ENCODE results near the gene MRM2. TPM values are rescaled to one million over a fixed set of nuclear protein-coding genes. Genes with fewer than 3 reads are reported as not detected.

The MRM2 gene
- polyA plus RNA-seq, 1 donor from 2014 or later = 21.4 TPM

- no peak for TF ChIP-seq REST (IDR thresholded peaks at IDR 0.05; ENCODE audit: borderline replicate concordance)
Observed at GRCh38 chr7:2230226-2230625, 11.8 kb downstream of the MRM2 start (continued).

GRCh38 chr7:2229467-2229866 is 12.5 kb downstream of the MRM2 start:
- no peak overlapping the region for H3K4me3 ChIP-seq (ENCODE audit: low read length)
- TF ChIP-seq TAF1 (IDR thresholded peaks at IDR 0.05; ENCODE audit: low read depth) (no peak), POLR2AphosphoS5 (IDR thresholded peaks at IDR 0.05) (no peak), SMC3 (conservative IDR thresholded peaks at IDR 0.05; ENCODE audit: poor library complexity) (no peak), CTCF (IDR thresholded peaks at IDR 0.05; ENCODE audit: poor library complexity, severe bottlenecking) (no peak), EZH2 (IDR thresholded peaks at IDR 0.05; ENCODE audit: borderline replicate concordance, insufficient read depth, low read length, poor library complexity, severe bottlenecking) (no peak), RAD21 (conservative IDR thresholded peaks at IDR 0.05) (no peak), EP300 (conservative IDR thresholded peaks at IDR 0.05; ENCODE audit: poor library complexity, severe bottlenecking) (no peak), MXI1 (conservative IDR thresholded peaks at IDR 0.05; ENCODE audit: poor library complexity, severe bottlenecking) (no peak), REST (IDR thresholded peaks at IDR 0.05; ENCODE audit: borderline replicate concordance) (no peak)
- no peak overlapping the region for H3K27ac ChIP-seq (ENCODE audit: low read length)
- no peaks in the 10 kb centered on the region for H3K36me3 ChIP-seq (ENCODE audit: insufficient read depth, low read length)
- H3K9me2 ChIP-seq (ENCODE audit: insufficient read depth, low read length) = no peaks in the 10 kb centered on the region
- H4K20me1 ChIP-seq (ENCODE audit: insufficient read depth) = no peaks in the 10 kb centered on the region
- H3K4me2 ChIP-seq (ENCODE audit: low read length) = no peak overlapping the region
- H3K9me3 ChIP-seq (ENCODE audit: low read length) = no peaks in the 10 kb centered on the region
- no peaks in the 10 kb centered on the region for H3K27me3 ChIP-seq (ENCODE audit: insufficient read depth, low read depth, low read length)
- peaks cover 17% of the 10 kb centered on the region for H3K79me2 ChIP-seq (replicated peaks; ENCODE audit: insufficient read depth, low read length)
- H2AFZ ChIP-seq (ENCODE audit: low read depth, low read length) = no peak overlapping the region
- H3K9ac ChIP-seq (ENCODE audit: low read length) = no peak overlapping the region
- no peaks in the 10 kb centered on the region for H3F3A ChIP-seq (ENCODE audit: insufficient read depth, low read length, poor library complexity, severe bottlenecking)
